Articular chondrocyte of knee joint (primary cell): ENCODE results near the gene ZNF235. TPM values are rescaled to one million over a fixed set of nuclear protein-coding genes. Genes with fewer than 3 reads are reported as not detected.

Experiments used
- small RNA-seq: library from RNA; depleted of rRNA; stranded (forward); fragments of <200 nt; gene quantifications from one replicate; pipeline ENCODE3, GENCODE V24; 2012
- total RNA-seq: library from RNA; depleted of rRNA; stranded (reverse); fragments of >200 nt; gene quantifications from 2 replicates; pipeline ENCODE4 v1.2.3, GENCODE V29; 2012

The ZNF235 gene
- total RNA-seq = 3.0 and 5.1 TPM in 2 replicates

DNA sequence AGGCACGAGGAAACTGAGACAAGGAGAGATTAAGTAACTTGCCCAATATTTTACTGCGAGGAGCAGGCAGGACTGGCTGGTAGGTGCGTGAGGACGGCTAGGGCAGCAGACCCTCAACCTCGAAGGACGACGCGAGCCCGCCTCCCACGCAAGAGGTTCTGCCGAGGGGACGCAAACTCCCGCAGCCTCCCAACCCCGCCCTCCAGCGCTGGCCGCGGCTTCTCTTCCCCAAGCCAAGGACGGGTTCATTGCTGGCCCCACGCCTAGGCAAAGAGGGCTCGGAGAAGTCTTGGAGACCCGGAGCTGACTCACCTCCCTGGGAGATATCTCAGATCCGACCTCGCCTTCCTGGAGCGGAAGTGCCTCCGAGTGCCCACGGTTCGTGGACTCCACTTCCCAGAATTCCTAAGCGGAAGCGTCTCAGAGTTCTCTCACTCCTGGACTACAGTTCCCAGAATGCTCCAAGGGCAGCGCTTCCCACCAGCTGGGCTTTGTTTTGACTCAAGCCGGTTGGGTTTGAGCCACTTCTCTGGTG, at the start of gene ZNF235:
ZNF235 (minus strand) TSS at position 367 of the 535 bp plus-strand sequence. CDS start 1,621 bp downstream, outside the sequence.

Small RNA genes within 50 kb of the gene (small RNA-seq; reads per million reads assigned to genes)
- gene NDUFA3P1 = not detected

Other genes starting within 250 kb of the ZNF235 start
- gene ZNF284, start 232.9 kb downstream of the ZNF235 start, total RNA-seq = 4.6 and 5.6 TPM in 2 replicates
- 35.7 and 37.9 TPM in 2 replicates for gene ZNF224, start 210.7 kb downstream of the ZNF235 start, total RNA-seq
- gene ZNF225, start 191.6 kb downstream of the ZNF235 start, total RNA-seq = 7.1 and 10.3 TPM in 2 replicates
- gene ZNF234, start 163.5 kb downstream of the ZNF235 start, total RNA-seq = 16.4 and 16.5 TPM in 2 replicates
- 26.7 and 27.1 TPM in 2 replicates for gene ZNF226, start 139.9 kb downstream of the ZNF235 start, total RNA-seq
- gene ZNF227, start 92.5 kb downstream of the ZNF235 start, total RNA-seq = 21.8 and 25.3 TPM in 2 replicates
- 0.91 and 1.3 TPM in 2 replicates for gene ZNF233, start 45.1 kb downstream of the ZNF235 start, total RNA-seq
- gene ZNF112, start 51.7 kb upstream of the ZNF235 start, total RNA-seq = 9.8 and 11.1 TPM in 2 replicates
- gene ZNF285, start 96.6 kb upstream of the ZNF235 start, total RNA-seq = 3.9 and 4.4 TPM in 2 replicates
- 12.0 and 13.3 TPM in 2 replicates for gene ZNF229, start 143.4 kb upstream of the ZNF235 start, total RNA-seq
- 7.6 and 10.4 TPM in 2 replicates for gene ZNF180, start 195.5 kb upstream of the ZNF235 start, total RNA-seq
- gene CEACAM20, start 224.7 kb upstream of the ZNF235 start, total RNA-seq = not detected in 2 replicates